SK-N-SH (cell line): Measurements from ENCODE around the gene BCAS4. TPM values are rescaled to one million over a fixed set of nuclear protein-coding genes. Genes with fewer than 3 reads are reported as not detected.

Source experiments
- CTCF ChIA-PET: fragments of 300-600, 350-600 bp; formaldehyde crosslinking; extraction: SDS; loops from one replicate; lab custom pipeline; 2021; lab: Yijun Ruan, JAX
- POLR2A ChIA-PET: fragments of 350-600 bp; sonication (Branson Sonifier 250); formaldehyde crosslinking; extraction: SDS; loops from one replicate; lab custom pipeline; 2020; ENCODE audit warnings: antibody characterized with exemption, inconsistent platforms; lab: Yijun Ruan, JAX
- DNase-seq: peaks from one replicate; pipeline ENCODE4 v3.0.0; 2012
- H2AFZ ChIP-seq: fragments of 200-600 bp; sonication (generic); 2 replicates; pipeline ENCODE4 v1.8.1; 2016; ENCODE audit warnings: antibody characterized with exemption, mild to moderate bottlenecking, low read depth
- H3F3A ChIP-seq: fragments of 200-600 bp; sonication (generic); replicated peaks from 2 replicates; pipeline ENCODE3; 2016; ENCODE audit warnings: antibody characterized with exemption, mild to moderate bottlenecking; ENCODE audit not compliant: insufficient read depth
- H3K27ac ChIP-seq, 2 experiments: fragments of 200-500 bp in 1 of 2; fragments of 200-600 bp in 1 of 2; sonication (Bioruptor generic) in 1 of 2; sonication (generic), shearing (Covaris generic) in 1 of 2; 2 replicates each; pipeline versions ENCODE4 v1.5.1 to v1.6.1; 2014 to 2016; ENCODE audit warnings: low read depth in 2 of 2, inconsistent platforms in 1 of 2, low read length in 1 of 2, mild to moderate bottlenecking in 1 of 2, mixed read lengths in 1 of 2
- H3K27me3 ChIP-seq: fragments of 200-600 bp; sonication (generic), shearing (Covaris generic); 2 replicates; pipeline ENCODE4 v1.6.1; 2016; ENCODE audit warnings: mixed run types; ENCODE audit not compliant: insufficient read depth
- H3K36me3 ChIP-seq, 2 experiments: fragments of 200-500 bp in 1 of 2; fragments of 200-600 bp in 1 of 2; sonication (Bioruptor generic) in 1 of 2; sonication (generic) in 1 of 2; replicated peaks in 1 of 2; 2 replicates each; pipeline versions ENCODE3 to v1.5.1; 2014 to 2016; ENCODE audit warnings: low read length in 1 of 2, mild to moderate bottlenecking in 1 of 2; ENCODE audit not compliant: insufficient read depth in 2 of 2, control insufficient read depth in 1 of 2
- H3K4me1 ChIP-seq, 2 experiments: fragments of 200-500 bp in 1 of 2; fragments of 200-600 bp in 1 of 2; sonication (Bioruptor generic) in 1 of 2; sonication (generic), shearing (Covaris generic) in 1 of 2; 2 replicates each; pipeline versions ENCODE4 v1.5.1 to v1.6.1; 2014 to 2016; ENCODE audit warnings: low read depth in 1 of 2, low read length in 1 of 2, mixed run types in 1 of 2; ENCODE audit not compliant: insufficient read depth in 2 of 2, control insufficient read depth in 1 of 2
- H3K4me2 ChIP-seq: fragments of 200-600 bp; sonication (generic), shearing (Covaris generic); 2 replicates; pipeline ENCODE4 v1.6.1; 2017; ENCODE audit warnings: mixed run types
- H3K4me3 ChIP-seq, 2 experiments: fragments of 200-500 bp in 1 of 2; fragments of 200-600 bp in 1 of 2; sonication (Bioruptor generic) in 1 of 2; sonication (generic), shearing (Covaris generic) in 1 of 2; 2 replicates each; pipeline versions ENCODE4 v1.5.1 to v1.8.1; 2014 to 2016; ENCODE audit warnings: low read depth in 2 of 2, inconsistent platforms in 1 of 2, low read length in 1 of 2, mild to moderate bottlenecking in 1 of 2, mixed read lengths in 1 of 2, moderate library complexity in 1 of 2
- H3K79me2 ChIP-seq: fragments of 200-600 bp; sonication (generic); 2 replicates; pipeline ENCODE4 v1.8.1; 2017; ENCODE audit warnings: mild to moderate bottlenecking; ENCODE audit not compliant: insufficient read depth
- H3K9ac ChIP-seq: fragments of 200-600 bp; sonication (generic); 2 replicates; pipeline ENCODE4 v1.6.1; 2017; ENCODE audit warnings: mixed run types
- H3K9me2 ChIP-seq: fragments of 200-600 bp; sonication (generic); 2 replicates; pipeline ENCODE4 v1.6.1; 2017; ENCODE audit warnings: mixed run types
- H3K9me3 ChIP-seq: fragments of 200-600 bp; sonication (generic); 2 replicates; pipeline ENCODE4 v1.6.1; 2017; ENCODE audit warnings: mixed run types, mild to moderate bottlenecking, moderate library complexity
- H4K20me1 ChIP-seq: fragments of 200-600 bp; sonication (generic); 2 replicates; pipeline ENCODE4 v1.6.1; 2017; ENCODE audit warnings: mild to moderate bottlenecking, mixed run types; ENCODE audit not compliant: insufficient read depth
- CTCF ChIP-seq: fragments of 200-600 bp; sonication (generic); IDR thresholded peaks from 2 replicates; pipeline ENCODE4 v1.6.1; 2017; ENCODE audit warnings: antibody characterized with exemption, mild to moderate bottlenecking, moderate library complexity
- ELF1 ChIP-seq: IDR thresholded peaks from 2 replicates; pipeline ENCODE4 v1.4.0; 2012
- EP300 ChIP-seq, 2 experiments: IDR thresholded peaks; 2 replicates each; pipeline versions ENCODE4 v1.4.0 to v1.6.1; 2012; ENCODE audit warnings: borderline replicate concordance in 1 of 2, low read depth in 1 of 2, low read length in 1 of 2
- EZH2phosphoT487 ChIP-seq: fragments of 200-600 bp; sonication (generic); IDR thresholded peaks from 2 replicates; pipeline ENCODE4 v1.6.1; 2017; ENCODE audit warnings: low read depth, mixed run types, mild to moderate bottlenecking, antibody characterized with exemption, moderate library complexity, borderline replicate concordance
- FOXM1 ChIP-seq: IDR thresholded peaks from 2 replicates; pipeline ENCODE4 v1.4.0; 2012; ENCODE audit warnings: low read depth, mild to moderate bottlenecking
- GABPA ChIP-seq: IDR thresholded peaks from 2 replicates; pipeline ENCODE4 v1.4.0; 2012; ENCODE audit warnings: low read depth, mild to moderate bottlenecking
- JUND ChIP-seq: IDR thresholded peaks from 2 replicates; pipeline ENCODE4 v1.4.0; 2012
- MAX ChIP-seq: IDR thresholded peaks from 2 replicates; pipeline ENCODE4 v1.4.0; 2012; ENCODE audit warnings: low read depth
- NRF1 ChIP-seq: IDR thresholded peaks from 2 replicates; pipeline ENCODE4 v1.6.1; 2012; ENCODE audit warnings: low read depth, mild to moderate bottlenecking, low read length
- PBX3 ChIP-seq: IDR thresholded peaks from 2 replicates; pipeline ENCODE4; 2012
- POLR2AphosphoS5 ChIP-seq: IDR thresholded peaks from 2 replicates; pipeline ENCODE4 v1.6.1; 2012; ENCODE audit warnings: low read depth, low read length
- REST ChIP-seq: IDR thresholded peaks from 2 replicates; pipeline ENCODE4 v1.6.1; 2012; ENCODE audit warnings: mild to moderate bottlenecking, low read depth, low read length, moderate library complexity
- RFX5 ChIP-seq: IDR thresholded peaks from 2 replicates; pipeline ENCODE4 v1.6.1; 2012; ENCODE audit warnings: mild to moderate bottlenecking, improper control_type of control experiment, low read length
- SMC3 ChIP-seq: IDR thresholded peaks from 2 replicates; pipeline ENCODE4 v1.6.1; 2012; ENCODE audit warnings: low read depth, low read length, improper control_type of control experiment
- TAF1 ChIP-seq: IDR thresholded peaks from 2 replicates; pipeline ENCODE4 v1.6.1; 2012; ENCODE audit warnings: low read depth, mild to moderate bottlenecking, low read length, moderate library complexity, borderline replicate concordance
- TEAD4 ChIP-seq: IDR thresholded peaks from 2 replicates; pipeline ENCODE4 v1.4.0; 2012; ENCODE audit warnings: mild to moderate bottlenecking, borderline replicate concordance; ENCODE audit not compliant: insufficient read depth
- WGBS: methylation state at CpG from one replicate; pipeline ENCODE4 v1.1.6; 2017; ENCODE audit warnings: low lambda C conversion rate; 5-methylcytosine and 5-hydroxymethylcytosine counted together
- polyA plus RNA-seq, 3 experiments: library from polyadenylated mRNA; depleted of rRNA; stranded (reverse); fragments of >200 nt; gene quantifications; 2 replicates each; pipeline ENCODE4 v1.2.3, GENCODE V29; 2012

The BCAS4 gene
- polyA plus RNA-seq, 1 of the 3 experiments (the other 2 are of a cell fraction), result 43.8 TPM

- CTCF ChIA-PET, result interaction anchor here (0.6 kb wide), 2 partner anchors 496 to 829 kb away, joined by 3 read pairs; no protein-coding TSS in a partner anchor
- no peaks in the 10 kb centered on the region for H3K9me2 ChIP-seq
- no peak overlapping the region for H3K4me2 ChIP-seq
- H3K27me3 ChIP-seq, result no peaks in the 10 kb centered on the region
- 91% methylated on average over 4 of the region's 4 CpGs for WGBS
- no peaks in the 10 kb centered on the region for H3K36me3 ChIP-seq
- POLR2A ChIA-PET, result no interaction called here
- peaks cover 22% of the 10 kb centered on the region; the same call in 1 of the 2 replicates for H3K79me2 ChIP-seq
- peaks cover 4 to 6% of the 10 kb centered on the region in 2 experiments; a peak in 1 of 4 replicates for H3K4me1 ChIP-seq
- H3K9me3 ChIP-seq, result no peaks in the 10 kb centered on the region
- H3K27ac ChIP-seq, result no peak overlapping the region
- H3F3A ChIP-seq, result peaks cover 4% of the 10 kb centered on the region
- H2AFZ ChIP-seq, result no peak overlapping the region
- no peak for TF ChIP-seq RFX5
- TF ChIP-seq GABPA, result no peak
- no peak for TF ChIP-seq TEAD4
- TF ChIP-seq POLR2AphosphoS5, result no peak
- no peak for TF ChIP-seq EP300 (IDR thresholded peaks at IDR 0.05; ENCODE audit: borderline replicate concordance in 1 of 2, low read depth in 1 of 2, low read length in 1 of 2)
- no peak for TF ChIP-seq JUND
- no peak for TF ChIP-seq SMC3
- TF ChIP-seq FOXM1, result no peak
- no peak for TF ChIP-seq REST
- TF ChIP-seq CTCF, result no peak
- no peak for TF ChIP-seq NRF1
- TF ChIP-seq EZH2phosphoT487, result no peak
- no peak for TF ChIP-seq MAX
- TF ChIP-seq ELF1, result no peak
- no peak for TF ChIP-seq PBX3
- TF ChIP-seq TAF1, result no peak
- H3K4me3 ChIP-seq, result no peak overlapping the region
- no peaks in the 10 kb centered on the region for H4K20me1 ChIP-seq
- DNase-seq, result no peak
- H3K9ac ChIP-seq, result no peak overlapping the region
Measured at GRCh38 chr20:50810842-50811241, 16.0 kb downstream of the BCAS4 start.
